Activated CD8-positive, alpha-beta memory T cell treated with anti-CD3 and anti-CD28 coated beads, Interleukin-2, amount 50 U/mL, for 24 hours (primary cell): ENCODE measurements around the gene GJC2.

ENCODE experiments used
- DNase-seq: peaks from one replicate; pipeline ENCODE4 v3.0.0-alpha.2; 2020; ENCODE audit errors: extremely low read depth

GJC2 gene

GRCh38 chr1:228194436-228194835, 44.7 kb downstream of the GJC2 start:
- DNase-seq, result no peak

DNA sequence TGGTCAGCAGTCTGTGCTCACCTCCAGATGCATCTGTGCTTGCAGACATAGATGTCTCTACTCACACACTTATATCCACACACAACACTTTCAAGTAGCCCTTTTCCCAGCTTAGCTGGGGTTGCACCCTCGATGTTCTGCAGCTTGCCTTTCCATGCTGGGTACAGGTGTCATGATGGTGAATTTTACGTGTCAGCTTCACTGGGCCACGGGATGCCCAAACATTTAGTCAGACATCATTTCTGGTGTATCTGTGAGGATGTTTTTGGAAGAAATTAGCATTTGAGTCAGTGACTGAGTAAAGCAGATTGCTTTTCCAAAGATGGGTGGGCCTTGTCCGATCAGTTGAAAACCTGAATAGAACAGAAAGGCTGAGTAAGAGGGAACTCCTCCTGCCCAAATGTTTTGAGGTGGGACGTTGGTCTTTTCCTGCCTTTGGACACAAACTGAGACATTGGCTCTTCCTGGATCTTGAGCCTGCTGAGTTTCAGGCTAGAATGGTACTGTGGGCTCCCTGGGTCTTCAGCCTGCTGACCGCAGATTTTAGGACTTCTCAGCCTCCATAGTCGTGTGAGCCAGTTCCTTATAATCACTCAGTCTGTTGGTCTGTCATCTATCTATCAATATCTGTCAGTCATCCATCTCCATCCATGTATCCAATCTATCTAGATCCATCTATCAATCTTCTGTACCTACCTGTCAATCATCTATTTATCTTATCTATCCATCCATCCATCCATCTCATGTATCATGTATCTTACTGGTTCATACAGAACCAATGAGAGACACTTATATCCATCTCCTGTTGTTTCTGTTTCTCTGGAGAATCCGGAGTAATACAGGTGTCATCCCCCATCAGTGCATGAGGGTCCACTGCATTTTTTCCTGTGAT, 45.4 kb downstream of the GJC2 start:
- no peak for DNase-seq

DNA sequence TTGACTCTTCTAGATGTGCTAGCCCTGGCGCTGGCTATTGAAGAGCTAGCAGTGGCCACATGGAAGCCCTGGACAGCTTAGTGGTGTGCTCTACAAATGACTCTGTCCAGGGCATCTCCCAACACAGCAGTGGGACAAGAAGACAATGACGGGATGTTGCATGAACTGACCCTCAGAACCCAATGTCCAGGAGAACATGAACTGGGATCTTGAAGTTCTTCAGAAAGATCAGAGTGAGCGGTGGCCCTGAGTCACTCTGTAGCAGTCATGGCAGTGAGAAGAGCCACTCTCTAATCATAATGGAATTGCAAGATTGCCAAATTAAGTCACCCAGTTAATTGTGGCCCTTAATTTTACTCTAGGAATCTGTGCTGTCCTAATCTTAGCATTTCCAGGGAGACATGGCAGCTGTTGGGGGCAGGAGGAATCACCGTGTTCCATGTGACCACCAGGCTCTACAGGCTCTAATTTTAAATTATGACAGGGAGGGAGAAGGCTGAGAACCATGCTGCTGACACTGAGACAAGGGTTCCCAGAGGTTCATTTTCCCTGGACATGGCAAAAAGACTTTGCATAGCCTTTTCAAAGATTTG, 47.9 kb downstream of the GJC2 start:
- no peak for DNase-seq

DNA sequence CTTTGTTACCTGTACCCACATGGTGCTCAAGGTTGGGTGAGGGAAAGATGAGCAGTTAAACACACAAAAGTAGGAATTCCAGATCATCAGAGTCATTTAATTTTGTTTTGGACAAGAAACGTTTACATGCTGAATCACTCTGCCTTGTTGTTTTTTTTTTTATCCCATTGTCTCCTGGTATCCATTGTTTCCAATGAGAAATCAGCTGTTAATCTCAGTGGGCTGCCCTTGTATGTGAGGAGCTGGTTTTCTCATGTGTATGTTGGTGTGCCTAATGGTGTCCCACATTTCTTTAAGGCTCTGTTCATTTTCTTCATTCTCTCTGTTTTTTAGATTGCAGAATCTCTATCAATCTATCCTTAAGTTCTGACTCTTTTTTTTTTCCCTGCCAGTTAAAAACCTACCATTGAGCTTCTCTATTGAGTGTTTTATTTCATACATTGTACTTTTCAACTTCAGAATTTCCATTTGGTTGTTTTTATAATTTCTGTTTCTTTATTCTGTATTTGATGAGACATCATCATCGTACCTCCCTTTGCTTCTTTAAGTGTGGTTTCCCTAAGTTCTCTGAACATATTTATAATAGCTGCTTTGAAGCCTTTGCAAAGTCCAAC, 49.4 kb downstream of the GJC2 start:
- DNase-seq, result no peak

- no peak for DNase-seq
These were observed 55.2 kb downstream of the GJC2 start for GRCh38 chr1:228204958-228205357.

DNA sequence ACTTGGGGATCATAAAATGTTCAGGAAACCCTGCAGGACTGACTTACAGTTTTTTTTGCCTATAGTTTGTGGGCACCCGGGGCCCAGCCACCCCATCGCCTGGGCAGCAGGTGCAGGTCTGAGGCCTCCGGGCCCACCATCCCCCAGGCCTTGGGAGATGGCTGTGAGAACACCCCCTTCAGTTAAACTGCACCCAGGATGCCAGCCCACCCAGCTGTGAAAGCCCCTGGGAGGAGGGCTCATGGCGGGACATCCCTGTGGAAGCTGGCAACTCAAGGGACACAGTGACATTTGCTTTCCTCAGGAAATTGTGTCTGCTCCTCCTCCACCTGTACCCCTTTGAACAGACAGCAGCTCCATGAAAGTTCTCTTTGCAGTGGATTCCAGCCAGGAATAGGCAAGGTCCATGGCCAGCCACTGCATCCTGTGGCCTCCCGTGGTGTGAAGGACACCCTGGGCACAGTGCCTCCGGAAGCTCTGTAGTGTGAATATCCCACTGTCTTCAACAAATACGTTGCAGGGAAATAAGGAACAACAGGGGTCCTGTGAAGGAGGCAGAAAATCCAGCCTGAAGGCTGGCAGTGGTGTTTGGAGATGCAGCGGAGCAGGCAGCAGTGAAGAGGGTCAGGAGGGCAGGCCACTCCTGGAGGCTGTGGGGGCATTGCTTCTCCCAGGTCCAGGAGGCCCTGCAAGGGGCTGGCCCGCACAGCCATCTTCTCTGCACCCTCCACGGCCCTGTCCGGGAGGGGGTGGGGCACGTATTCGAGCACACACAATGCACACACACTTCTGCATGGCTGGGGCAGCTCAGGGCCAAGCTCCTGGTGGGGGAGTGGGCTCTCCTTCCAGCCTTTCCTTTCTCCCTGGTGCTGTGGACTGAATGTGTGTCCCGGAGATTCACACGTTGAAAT, 56.1 kb downstream of the GJC2 start:
- no peak for DNase-seq

DNA sequence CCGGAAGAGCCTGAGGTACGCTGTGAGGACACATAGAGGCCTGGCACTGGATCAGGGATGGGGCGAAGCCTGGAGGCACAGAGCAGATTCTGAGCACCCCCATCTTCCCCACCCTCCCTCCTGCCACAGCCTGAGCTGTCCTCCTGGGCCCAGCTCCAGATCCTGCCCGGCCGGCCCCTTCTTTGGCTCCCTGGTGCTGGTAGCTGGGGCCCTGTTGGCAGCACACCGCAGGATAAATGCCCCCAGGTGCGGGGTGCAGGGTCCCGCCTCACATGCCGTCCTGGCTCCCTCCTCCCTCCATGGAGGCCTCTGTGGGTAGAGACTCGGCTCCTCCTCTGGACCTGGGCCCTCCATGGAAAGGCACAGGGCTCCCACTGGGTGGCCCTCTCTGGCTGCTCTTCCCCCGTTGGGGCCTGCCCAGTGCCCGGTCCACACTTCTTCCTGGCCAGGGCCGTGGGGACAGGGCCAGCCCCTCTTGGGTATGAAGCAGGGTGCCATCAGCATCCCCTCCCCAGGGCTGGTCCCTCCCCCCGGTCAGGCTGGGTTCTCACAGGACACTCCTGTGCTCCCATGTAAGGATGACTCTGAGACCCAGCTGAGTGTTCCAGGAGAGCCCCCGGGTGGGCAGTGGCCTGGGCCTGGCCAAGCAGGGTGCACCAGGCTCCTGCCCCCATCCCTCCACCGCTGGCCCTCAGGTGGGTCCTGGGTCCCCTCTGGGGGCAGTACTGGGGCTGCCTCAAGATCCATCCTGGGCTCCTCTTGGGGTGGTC, 57.0 kb downstream of the GJC2 start:
- DNase-seq, result no peak

DNA sequence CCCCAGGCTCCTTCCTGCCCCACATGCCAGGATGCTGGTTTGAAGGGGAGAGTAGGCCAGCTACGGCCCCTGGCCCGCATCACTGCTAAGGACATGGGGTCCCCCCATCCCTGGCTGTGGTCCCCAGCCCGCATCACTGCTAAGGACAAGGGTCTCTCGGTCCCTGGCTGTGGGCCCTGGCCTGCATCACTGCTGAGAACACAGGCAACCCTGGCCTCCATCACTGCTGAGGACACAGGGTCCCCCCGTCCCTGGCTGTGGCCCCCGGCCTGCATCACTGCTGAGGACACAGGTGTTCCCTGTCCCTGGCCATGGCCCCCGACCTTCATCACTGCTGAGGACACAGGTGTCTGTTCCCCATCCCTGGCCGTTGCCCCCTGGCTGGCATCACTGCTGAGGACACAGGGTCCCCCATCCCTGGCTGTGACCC, 57.7 kb downstream of the GJC2 start:
- DNase-seq, result no peak

DNA sequence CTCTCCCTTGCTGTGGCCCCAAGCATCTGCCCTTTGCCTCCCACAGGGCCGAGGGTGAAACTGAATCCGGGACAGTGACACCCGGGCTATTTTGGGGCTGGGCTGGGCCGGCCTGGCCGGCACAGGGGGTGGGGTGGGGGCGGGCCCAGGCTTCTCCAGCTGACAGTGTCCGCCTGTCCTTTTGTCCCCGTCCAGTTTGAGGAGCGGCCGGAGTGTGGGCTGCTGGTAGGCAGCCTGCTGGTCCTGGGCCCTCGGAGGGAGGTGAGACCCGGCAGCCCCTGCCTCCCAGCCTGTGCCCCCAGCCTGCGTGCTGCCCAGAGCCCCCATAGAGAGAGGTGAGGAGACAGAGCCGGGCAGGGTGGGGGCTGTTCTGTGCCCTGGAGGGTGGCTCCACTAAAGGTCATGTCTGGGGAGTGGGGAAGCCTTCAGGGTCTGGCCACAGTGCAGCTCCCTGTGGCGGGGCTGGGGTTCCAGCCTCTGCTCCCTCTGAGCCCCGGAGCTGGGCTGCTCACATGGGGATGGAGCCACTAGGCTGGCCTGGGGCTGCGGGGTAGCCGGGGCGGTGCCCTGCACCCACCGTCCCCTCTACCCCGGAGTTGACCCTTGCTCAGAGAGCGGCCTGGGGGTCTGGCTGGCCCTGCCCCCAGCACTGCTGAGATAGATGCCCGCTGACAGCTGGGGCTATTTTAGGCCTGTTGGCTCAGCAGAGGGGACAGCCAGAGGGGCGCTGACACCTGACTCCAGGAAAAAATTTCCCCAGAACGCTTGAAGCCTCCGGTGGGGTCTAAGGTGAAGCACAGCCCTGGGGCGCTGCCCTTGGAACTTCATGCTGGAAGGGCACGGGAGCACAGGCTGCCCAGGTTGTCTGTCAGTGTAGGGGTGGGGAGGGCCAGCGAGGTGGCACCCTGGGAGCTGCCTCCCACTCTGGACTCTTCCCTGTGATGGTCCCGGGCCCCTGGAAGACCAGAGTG, 58.4 kb downstream of the GJC2 start, which contains the start of gene OBSCN:
OBSCN (plus strand) TSS at position 194 of the 971 bp plus-strand sequence. CDS start 3,740 bp downstream, outside the sequence.
- DNase-seq, result no peak

DNA sequence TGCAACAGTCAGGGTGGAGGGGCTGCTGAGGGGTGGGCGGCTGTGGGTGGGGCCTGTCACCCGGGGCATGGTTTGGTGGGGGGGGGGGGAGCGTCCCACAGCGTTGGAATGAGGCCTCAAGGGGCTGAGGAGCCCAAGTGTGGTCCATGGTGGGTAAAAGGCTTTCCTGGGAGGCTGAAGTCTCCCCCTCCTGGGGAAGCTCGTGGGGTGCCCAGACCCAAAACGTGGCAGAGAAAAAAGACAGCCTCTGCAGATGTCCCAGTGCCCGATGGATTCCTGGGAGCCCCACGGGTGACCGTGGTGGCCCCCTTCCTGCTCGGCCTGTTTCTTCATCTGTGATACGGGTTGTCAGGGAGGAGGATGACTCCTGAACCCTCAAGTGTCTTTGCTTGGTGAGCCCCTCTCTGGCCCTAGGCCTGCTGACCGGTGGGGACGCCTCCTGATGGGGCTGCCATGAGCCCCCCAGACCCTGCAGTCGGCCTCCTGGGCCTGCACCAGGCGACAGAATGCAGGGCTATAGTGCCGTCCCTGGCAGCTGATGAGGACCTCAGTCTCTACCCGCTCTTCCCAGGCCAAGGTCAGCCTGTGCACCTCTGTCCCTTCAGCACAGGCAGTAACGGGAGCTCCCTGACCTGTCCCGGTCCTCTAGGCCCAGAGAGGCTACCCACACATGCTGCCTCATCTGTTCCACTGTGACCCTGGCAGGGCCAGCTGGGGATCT, 59.3 kb downstream of the GJC2 start:
- no peak for DNase-seq
